ENCODE results near the gene ZFP28. TPM values are rescaled to one million over a fixed set of nuclear protein-coding genes. Genes with fewer than 3 reads are reported as not detected.

Gene ZFP28
- total RNA-seq, 1 donor = 7.6 TPM

- Histone ChIP-seq H3K4me1 (ENCODE audit: insufficient read depth, low read length) (peaks cover 7% of the 10 kb centered on the region), H3K36me3 (ENCODE audit: insufficient read depth, low read length) (no peaks in the 10 kb centered on the region), H3K27ac (ENCODE audit: low read depth, low read length) (no peak overlapping the region), H4K20me1 (ENCODE audit: insufficient read depth, low read length) (peaks cover 10% of the 10 kb centered on the region), H3K4me2 (ENCODE audit: insufficient read depth, low read length) (no peak overlapping the region), H3K9me3 (ENCODE audit: low read depth, low read length) (no peaks in the 10 kb centered on the region), H3K27me3 (ENCODE audit: insufficient read depth, low read length) (no peaks in the 10 kb centered on the region), H3K4me3 (ENCODE audit: insufficient read depth, low read length) (no peak overlapping the region), H3K79me2 (ENCODE audit: insufficient read depth, low read length) (peaks cover 49% of the 10 kb centered on the region), H2AFZ (ENCODE audit: low read length) (no peak overlapping the region)
- no peak for TF ChIP-seq CTCF (IDR thresholded peaks at IDR 0.05; ENCODE audit: extremely low read depth, low read depth, low read length)
- DNase-seq (ENCODE audit: insufficient read length, low spot score, missing footprints) = no peak
These were observed 57.9 kb downstream of the ZFP28 start for GRCh38 chr19:56596676-56597075.

GRCh38 chr19:56597696-56598095 lies 58.9 kb downstream of the ZFP28 start:
- peaks cover 5% of the 10 kb centered on the region for H3K36me3 ChIP-seq (ENCODE audit: insufficient read depth, low read length)
- no peak overlapping the region for H3K4me2 ChIP-seq (ENCODE audit: insufficient read depth, low read length)
- TF ChIP-seq CTCF (IDR thresholded peaks at IDR 0.05; ENCODE audit: extremely low read depth, low read depth, low read length) = no peak
- H3K79me2 ChIP-seq (ENCODE audit: insufficient read depth, low read length) = peaks cover 56% of the 10 kb centered on the region
- H3K4me1 ChIP-seq (ENCODE audit: insufficient read depth, low read length) = peaks cover 7% of the 10 kb centered on the region
- H3K9me3 ChIP-seq (ENCODE audit: low read depth, low read length) = no peaks in the 10 kb centered on the region
- no peak overlapping the region for H2AFZ ChIP-seq (ENCODE audit: low read length)
- H3K4me3 ChIP-seq (ENCODE audit: insufficient read depth, low read length) = no peak overlapping the region
- H4K20me1 ChIP-seq (ENCODE audit: insufficient read depth, low read length) = peaks cover 10% of the 10 kb centered on the region
- no peak for DNase-seq (ENCODE audit: insufficient read length, low spot score, missing footprints)
- H3K27me3 ChIP-seq (ENCODE audit: insufficient read depth, low read length) = no peaks in the 10 kb centered on the region
- H3K27ac ChIP-seq (ENCODE audit: low read depth, low read length) = no peak overlapping the region

- no peak for TF ChIP-seq CTCF (IDR thresholded peaks at IDR 0.05; ENCODE audit: extremely low read depth, low read depth, low read length)
- H2AFZ ChIP-seq (ENCODE audit: low read length) = no peak overlapping the region
- no peaks in the 10 kb centered on the region for H3K4me1 ChIP-seq (ENCODE audit: insufficient read depth, low read length)
- peaks cover 7% of the 10 kb centered on the region for H4K20me1 ChIP-seq (ENCODE audit: insufficient read depth, low read length)
- no peak overlapping the region for H3K27ac ChIP-seq (ENCODE audit: low read depth, low read length)
- H3K4me3 ChIP-seq (ENCODE audit: insufficient read depth, low read length) = no peak overlapping the region
- peak; percentile 88 for DNase-seq (ENCODE audit: insufficient read length, low spot score, missing footprints)
- H3K4me2 ChIP-seq (ENCODE audit: insufficient read depth, low read length) = no peak overlapping the region
- no peaks in the 10 kb centered on the region for H3K27me3 ChIP-seq (ENCODE audit: insufficient read depth, low read length)
- peaks cover 5% of the 10 kb centered on the region for H3K36me3 ChIP-seq (ENCODE audit: insufficient read depth, low read length)
- H3K9me3 ChIP-seq (ENCODE audit: low read depth, low read length) = peaks cover 6% of the 10 kb centered on the region
- peaks cover 70% of the 10 kb centered on the region for H3K79me2 ChIP-seq (ENCODE audit: insufficient read depth, low read length)
These were observed 62.6 kb downstream of the ZFP28 start for GRCh38 chr19:56601375-56601774.

- H3K79me2 ChIP-seq (ENCODE audit: insufficient read depth, low read length) = peaks cover 67% of the 10 kb centered on the region
- DNase-seq (ENCODE audit: insufficient read length, low spot score, missing footprints) = no peak
- H3K27me3 ChIP-seq (ENCODE audit: insufficient read depth, low read length) = no peaks in the 10 kb centered on the region
- H3K4me1 ChIP-seq (ENCODE audit: insufficient read depth, low read length) = no peaks in the 10 kb centered on the region
- H2AFZ ChIP-seq (ENCODE audit: low read length) = no peak overlapping the region
- peaks cover 5% of the 10 kb centered on the region for H3K36me3 ChIP-seq (ENCODE audit: insufficient read depth, low read length)
- H3K9me3 ChIP-seq (ENCODE audit: low read depth, low read length) = peaks cover 6% of the 10 kb centered on the region
- H3K27ac ChIP-seq (ENCODE audit: low read depth, low read length) = no peak overlapping the region
- no peak overlapping the region for H3K4me2 ChIP-seq (ENCODE audit: insufficient read depth, low read length)
- H4K20me1 ChIP-seq (ENCODE audit: insufficient read depth, low read length) = peaks cover 7% of the 10 kb centered on the region
- no peak overlapping the region for H3K4me3 ChIP-seq (ENCODE audit: insufficient read depth, low read length)
- no peak for TF ChIP-seq CTCF (IDR thresholded peaks at IDR 0.05; ENCODE audit: extremely low read depth, low read depth, low read length)
These were observed 65.1 kb downstream of the ZFP28 start for GRCh38 chr19:56603829-56604228.

Other genes starting within 250 kb of the ZFP28 start
- gene ZSCAN5A, start 224.1 kb upstream of the ZFP28 start, total RNA-seq = 4.3 and 6.8 TPM in 2 replicates
- 2.2 and 3.2 TPM in 2 replicates for gene ZNF582, start 145.4 kb upstream of the ZFP28 start, total RNA-seq
- 7.6 and 10.3 TPM in 2 replicates for gene ZNF583, start 134.6 kb upstream of the ZFP28 start, total RNA-seq
- gene ZNF667, start 61.6 kb upstream of the ZFP28 start, total RNA-seq = 5.8 and 7.7 TPM in 2 replicates
- 4.7 and 5.1 TPM in 2 replicates for gene ZNF471, start 31.1 kb upstream of the ZFP28 start, total RNA-seq
- 4.7 TPM in 2 replicates for gene ZNF470, start 28.5 kb downstream of the ZFP28 start, total RNA-seq
- 7.2 and 8.5 TPM in 2 replicates for gene ZNF71, start 56.4 kb downstream of the ZFP28 start, total RNA-seq
- under 0.01 TPM in 1 of 2 replicates, not detected in the other for gene SMIM17, start 104.2 kb downstream of the ZFP28 start, total RNA-seq
- gene ZNF835, start 132.8 kb downstream of the ZFP28 start, total RNA-seq = 0.29 and 0.72 TPM in 2 replicates

Data from osteoblast (primary cell).